Natural killer cell (primary cell): Measurements from ENCODE around the gene TMCC1. TPM values are rescaled to one million over a fixed set of nuclear protein-coding genes. Genes with fewer than 3 reads are reported as not detected.

Source experiments
- ATAC-seq, 3 donors: fragments of 150-1000 bp in 2 of 3; fragments of 200-7000 bp in 1 of 3; cut with Tn5 transposase; 1 replicate in 1 of 3; 2 replicates in 2 of 3; pipeline ENCODE4 v1.10.0; 2021; ENCODE audit warnings: mild to moderate bottlenecking in 2 of 3, moderate library complexity in 2 of 3
- DNase-seq, 2 donors: peaks; one replicate each; pipeline versions ENCODE4 v3.0.0 to v3.0.0-alpha.2; 2013 to 2021; ENCODE audit warnings: mixed read lengths in 1 of 2
- H3K27ac ChIP-seq: one replicate; pipeline ENCODE4 v1.5.1; 2013; ENCODE audit warnings: mild to moderate bottlenecking, low read length
- H3K27me3 ChIP-seq: one replicate; pipeline ENCODE4 v1.6.1; 2013; ENCODE audit warnings: low read length; ENCODE audit not compliant: control insufficient read depth, insufficient read depth
- H3K36me3 ChIP-seq: one replicate; pipeline ENCODE4 v1.6.1; 2013; ENCODE audit warnings: low read length; ENCODE audit not compliant: control insufficient read depth, insufficient read depth
- H3K4me1 ChIP-seq: one replicate; pipeline ENCODE4 v1.6.1; 2013; ENCODE audit warnings: low read length; ENCODE audit not compliant: control insufficient read depth, insufficient read depth
- H3K4me3 ChIP-seq: one replicate; pipeline ENCODE4 v1.5.1; 2013; ENCODE audit warnings: low read length
- H3K9me3 ChIP-seq: one replicate; pipeline ENCODE4 v1.6.1; 2013; ENCODE audit warnings: low read length; ENCODE audit not compliant: control insufficient read depth, insufficient read depth
- H3K27ac Mint-ChIP-seq, 2 donors: one replicate each; pipeline ENCODE4 v1.8.0; 2022; ENCODE audit warnings: mild to moderate bottlenecking in 2 of 2, mixed read lengths in 2 of 2, moderate library complexity in 1 of 2
- H3K27me3 Mint-ChIP-seq, 2 donors: one replicate each; pipeline ENCODE4 v1.8.0; 2022; ENCODE audit warnings: low read depth in 2 of 2, mixed read lengths in 2 of 2
- H3K36me3 Mint-ChIP-seq: one replicate; pipeline ENCODE4 v1.8.0; 2022; ENCODE audit warnings: mixed read lengths
- H3K4me1 Mint-ChIP-seq, 2 donors: one replicate each; pipeline ENCODE4 v1.8.0; 2022; ENCODE audit warnings: mixed read lengths in 2 of 2
- H3K4me3 Mint-ChIP-seq: one replicate; pipeline ENCODE4 v1.8.0; 2022; ENCODE audit warnings: mild to moderate bottlenecking, moderate library complexity, mixed read lengths
- H3K9me3 Mint-ChIP-seq, 2 donors: one replicate each; pipeline ENCODE4 v1.8.0; 2022; ENCODE audit warnings: mixed read lengths in 2 of 2
- CTCF ChIP-seq: fragments of 200-600 bp; IDR thresholded peaks from one replicate; pipeline ENCODE4 v1.8.0; 2022; ENCODE audit warnings: antibody characterized with exemption
- WGBS: methylation state at CpG from one replicate; pipeline ENCODE4 v1.1.7; 2013; ENCODE audit warnings: missing lambda C conversion rate; ENCODE audit not compliant: insufficient coverage; 5-methylcytosine and 5-hydroxymethylcytosine counted together
- intact Hi-C: fragments of 100-400 bp; cut with micrococcal nuclease; formaldehyde crosslinking; loops from one replicate; pipeline ENCODE4 v1.14.2; 2022
- total RNA-seq, 4 donors: library from RNA; stranded (reverse); fragments of 120-200 nt in 1 of 4; gene quantifications; one replicate each; pipeline versions ENCODE4 v1.2.3 to v1.2.4, GENCODE V29; 2013 to 2022

TMCC1 gene
- total RNA-seq, 3 donors from 2014 or later (not counting 1 experiment from before 2014, with no cell fraction given), result 26.4 to 36.7 (median 31.7) TPM

- peaks cover 19 to 29% of the 10 kb centered on the region in 2 donors for H3K4me1 Mint-ChIP-seq
Measured at GRCh38 chr3:129827765-129828164, 65.7 kb downstream of the TMCC1 start.

GRCh38 chr3:129824926-129825541 is 68.5 kb downstream of the TMCC1 start:
- Mint-ChIP-seq H3K27me3 (no peaks in the 10 kb centered on the region), H3K4me1 (peaks cover 19 to 24% of the 10 kb centered on the region in 2 donors), H3K36me3 (no peaks in the 10 kb centered on the region), H3K9me3 (no peaks in the 10 kb centered on the region), H3K4me3 (no peak overlapping the region), H3K27ac (peak overlapping the region in 1 of 2 donors; percentile 20)
- H3K27me3 ChIP-seq, result no peaks in the 10 kb centered on the region
- TF ChIP-seq CTCF, result peak; percentile 64
- no peak overlapping the region for H3K4me3 ChIP-seq
- peak in 2 of 3 donors; percentile 52 to 53 for ATAC-seq
- no peaks in the 10 kb centered on the region for H3K9me3 ChIP-seq
- H3K27ac ChIP-seq, result no peak overlapping the region
- intact Hi-C loops, result loop anchor here (1.0 to 10.0 kb wide), 3 partner anchors 170 to 335 kb away; no protein-coding TSS in a partner anchor
- H3K4me1 ChIP-seq, result peaks cover 8% of the 10 kb centered on the region
- DNase-seq, result peak in 1 of 2 donors; percentile 80
- 38% methylated on average over 2 of the region's 3 CpGs for WGBS
- H3K36me3 ChIP-seq, result no peaks in the 10 kb centered on the region

More at GRCh38 chr3:129827765-129828164, 65.7 kb downstream of the TMCC1 start:
- Mint-ChIP-seq H3K36me3 (no peaks in the 10 kb centered on the region), H3K4me3 (no peak overlapping the region), H3K27ac (peak overlapping the region; percentile 39 to 83), H3K27me3 (no peaks in the 10 kb centered on the region), H3K9me3 (no peaks in the 10 kb centered on the region)
- Histone ChIP-seq H3K36me3 (no peaks in the 10 kb centered on the region), H3K4me3 (no peak overlapping the region), H3K4me1 (peaks cover 8% of the 10 kb centered on the region), H3K27me3 (no peaks in the 10 kb centered on the region), H3K27ac (no peak overlapping the region), H3K9me3 (no peaks in the 10 kb centered on the region)
- intact Hi-C loops, result loop anchor here (10.0 kb wide), 1 partner anchor 173 kb away; no protein-coding TSS in a partner anchor
- TF ChIP-seq CTCF, result no peak
- WGBS, result 30% methylated on average over 7 of the region's 7 CpGs
- peak; percentile 91 to 98 (median 93) for ATAC-seq
- DNase-seq, result peak in 1 of 2 donors; percentile 66

- no peak overlapping the region for H3K4me3 Mint-ChIP-seq
- no peak overlapping the region for H3K27ac ChIP-seq
- H3K9me3 Mint-ChIP-seq, result no peaks in the 10 kb centered on the region
- peaks cover 2% of the 10 kb centered on the region for H3K4me1 ChIP-seq
- 100% methylated on average over 1 of the region's 1 CpG for WGBS
- H3K27me3 Mint-ChIP-seq, result no peaks in the 10 kb centered on the region
- H3K27me3 ChIP-seq, result no peaks in the 10 kb centered on the region
- intact Hi-C loops, result loop anchor here (10.0 kb wide), 1 partner anchor 168 kb away; no protein-coding TSS in a partner anchor
- no peak overlapping the region for H3K4me3 ChIP-seq
- H3K4me1 Mint-ChIP-seq, result peaks cover 15% of the 10 kb centered on the region in 2 donors
- ATAC-seq (no peak), DNase-seq (no peak)
- no peak for TF ChIP-seq CTCF
- no peaks in the 10 kb centered on the region for H3K36me3 Mint-ChIP-seq
- no peak overlapping the region for H3K27ac Mint-ChIP-seq
- no peaks in the 10 kb centered on the region for H3K9me3 ChIP-seq
- H3K36me3 ChIP-seq, result peaks cover 3% of the 10 kb centered on the region
Measured at GRCh38 chr3:129822679-129823078, 70.8 kb downstream of the TMCC1 start.
